HG03025 (cell line): ENCODE data around the gene OR51T1.

ENCODE experiments used
- ATAC-seq: cut with Tn5 transposase; IDR thresholded peaks from one replicate; pipeline ENCODE4 v1.9.1; 2021; ENCODE audit warnings: mild to moderate bottlenecking, moderate library complexity; ENCODE audit not compliant: unreplicated experiment, low FRiP score

The OR51T1 gene

GRCh38 chr11:4924239-4924638 lies 42.5 kb downstream of the OR51T1 start, which contains the start of gene OR51G1:
TSS of gene OR51G1 (minus strand) at chr11:4924339. CDS start at chr11:4924339, 0 bp downstream.
- ATAC-seq, result no peak

DNA sequence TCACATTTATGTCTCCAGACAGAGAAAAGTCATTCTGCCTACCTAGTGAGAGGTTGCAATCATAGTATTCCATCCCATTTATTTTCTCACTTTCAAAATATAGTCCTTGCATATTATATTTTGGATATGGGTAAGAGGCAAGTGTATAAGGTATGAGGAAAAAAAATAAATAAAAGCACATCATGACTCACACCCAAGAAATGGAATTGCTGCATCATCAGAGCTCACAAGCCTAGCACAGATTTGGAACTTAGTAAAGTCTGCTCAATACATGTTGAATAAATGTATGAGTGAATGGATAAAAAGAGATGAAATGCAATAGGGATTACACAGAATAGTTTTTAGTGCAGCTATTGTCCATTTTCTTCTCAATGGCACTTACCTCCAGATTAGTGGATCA lies 44.9 kb downstream of the OR51T1 start:
- ATAC-seq, result no peak
